ENCODE results near the gene DIRAS3.
"Not testable (repeated sequence)": the region's sequence is repeated elsewhere in the genome, so short reads cannot be mapped to it uniquely, and the experiment has no call there.

Gene DIRAS3

GRCh38 chr1:68024635-68025338 lies 25.6 kb downstream of the DIRAS3 start:
- no peak for DNase-seq (ENCODE audit: low read depth in 2 of 2)

- no peak for DNase-seq (ENCODE audit: low read depth in 2 of 2)
These were observed 34.0 kb downstream of the DIRAS3 start for GRCh38 chr1:68016381-68016780.

DNA sequence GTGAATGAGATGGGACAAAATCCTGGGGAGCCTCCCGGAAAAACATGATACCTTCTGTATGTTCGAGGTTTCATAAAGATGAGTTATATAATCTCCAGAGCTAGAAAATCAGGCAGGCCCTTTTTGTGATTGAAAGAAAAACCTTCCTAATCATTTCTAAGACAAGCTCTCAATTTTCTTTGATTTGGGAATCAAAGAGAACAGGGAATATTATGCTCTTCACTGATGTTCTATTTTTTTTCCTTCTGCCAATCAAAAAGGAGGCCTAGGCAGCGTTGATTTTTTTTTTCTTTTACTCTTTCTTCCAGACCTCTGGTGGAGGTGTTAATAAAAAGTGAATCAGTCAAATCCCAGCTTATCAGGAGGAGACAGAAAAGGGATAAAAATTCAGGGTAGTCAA lies 34.5 kb downstream of the DIRAS3 start:
- no peak for DNase-seq (ENCODE audit: low read depth in 2 of 2)

DNA sequence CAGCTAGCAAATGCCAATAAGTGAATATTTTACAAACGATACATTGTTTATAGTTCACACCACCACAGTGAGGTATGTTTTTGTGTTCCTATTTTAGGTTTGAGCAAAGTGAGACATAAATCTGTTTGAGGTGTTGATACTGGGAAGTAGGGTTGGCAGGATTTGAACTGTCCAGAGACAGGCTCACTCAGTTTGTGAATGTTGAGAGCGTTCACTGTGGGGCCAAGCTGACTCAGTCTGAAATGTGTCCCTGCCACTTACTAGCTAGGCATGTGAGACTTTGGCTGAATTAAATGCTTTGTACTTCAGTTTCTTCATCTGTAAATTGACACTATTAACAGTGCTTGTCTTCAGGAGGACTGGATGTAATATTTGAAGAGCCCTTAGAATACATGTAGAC lies 35.1 kb downstream of the DIRAS3 start:
- DNase-seq (ENCODE audit: low read depth in 2 of 2), result no peak

- DNase-seq (ENCODE audit: low read depth in 2 of 2), result no peak
These were observed 37.1 kb downstream of the DIRAS3 start for GRCh38 chr1:68013351-68013750.

DNA sequence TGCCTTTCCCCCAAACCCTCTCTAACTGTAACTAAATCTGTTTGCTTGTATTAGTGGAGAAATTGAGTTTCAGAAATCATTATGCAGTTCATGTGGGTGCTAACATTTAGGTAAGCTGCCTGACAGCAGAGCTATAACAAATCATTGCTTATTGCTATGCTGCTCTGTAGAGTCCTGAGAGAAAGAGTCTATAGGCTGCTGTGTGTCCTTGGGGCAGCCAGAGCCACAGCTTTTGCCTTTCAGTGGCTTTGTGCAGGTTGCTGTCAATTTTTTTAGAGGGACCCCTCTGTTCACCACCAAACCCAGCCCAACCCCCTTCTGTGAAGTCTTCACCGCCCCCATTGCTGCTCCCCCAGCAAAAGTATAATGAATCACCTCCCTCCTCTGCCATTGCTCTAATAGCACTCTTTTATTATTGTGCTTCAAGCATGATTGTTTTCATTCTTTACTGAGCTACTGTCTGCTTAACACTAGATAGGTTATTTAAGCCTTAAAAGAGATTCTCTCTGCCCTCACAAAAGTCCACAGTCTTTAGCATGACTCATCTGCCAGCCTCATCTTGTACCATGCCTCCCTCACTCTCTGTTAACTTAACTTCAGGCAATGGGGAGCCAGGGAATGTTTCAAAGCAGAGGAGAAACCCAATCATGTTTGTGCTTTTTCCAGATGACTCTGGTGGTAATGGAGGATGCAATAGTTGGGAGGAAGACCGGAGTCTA lies 38.6 kb downstream of the DIRAS3 start:
- DNase-seq (ENCODE audit: low read depth in 2 of 2), result no peak

GRCh38 chr1:68010543-68010942 lies 39.9 kb downstream of the DIRAS3 start:
- no peak for DNase-seq (ENCODE audit: low read depth in 2 of 2)

GRCh38 chr1:68010090-68010489 lies 40.3 kb downstream of the DIRAS3 start:
- no peak for DNase-seq (ENCODE audit: low read depth in 2 of 2)

DNA sequence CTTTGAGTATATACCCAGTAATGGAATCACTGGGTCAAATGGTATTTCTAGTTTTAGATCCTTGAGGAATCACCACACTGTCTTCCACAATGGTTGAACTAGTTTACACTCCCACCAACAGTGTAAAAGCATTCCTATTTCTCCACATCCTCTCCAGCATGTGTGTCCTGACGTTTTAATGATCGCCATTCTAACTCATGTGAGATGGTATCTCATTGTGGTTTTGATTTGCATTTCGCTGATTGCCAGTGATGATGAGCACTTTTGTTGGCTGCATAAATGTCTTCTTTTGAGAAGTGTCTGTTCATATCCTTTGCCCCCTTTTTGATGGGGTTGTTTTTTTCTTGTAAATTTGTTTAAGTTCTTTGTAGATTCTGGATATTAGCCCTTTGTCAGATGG lies 46.8 kb downstream of the DIRAS3 start:
- not testable (repeated sequence) for DNase-seq (ENCODE audit: low read depth in 2 of 2)

DNA sequence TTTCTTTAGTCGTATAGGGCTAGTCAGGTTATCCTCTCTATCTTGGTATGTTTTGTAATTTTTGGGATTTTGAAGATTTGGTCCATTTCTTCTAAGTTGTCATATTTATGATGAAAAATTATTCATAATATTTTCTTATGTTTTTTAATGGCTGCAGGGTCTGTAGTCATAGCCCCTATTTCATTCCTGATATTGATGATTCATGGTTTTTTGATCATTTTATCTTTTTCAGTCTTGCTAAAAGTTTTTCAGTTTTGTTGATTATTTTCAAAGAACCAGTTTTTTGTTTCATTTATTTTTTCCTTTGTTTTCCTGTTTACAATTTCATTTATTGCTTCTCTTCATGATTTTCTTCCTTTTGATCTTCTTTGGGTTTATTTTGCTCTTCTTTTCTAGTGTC lies 50.2 kb downstream of the DIRAS3 start:
- DNase-seq (ENCODE audit: low read depth in 2 of 2), result no peak

DNA sequence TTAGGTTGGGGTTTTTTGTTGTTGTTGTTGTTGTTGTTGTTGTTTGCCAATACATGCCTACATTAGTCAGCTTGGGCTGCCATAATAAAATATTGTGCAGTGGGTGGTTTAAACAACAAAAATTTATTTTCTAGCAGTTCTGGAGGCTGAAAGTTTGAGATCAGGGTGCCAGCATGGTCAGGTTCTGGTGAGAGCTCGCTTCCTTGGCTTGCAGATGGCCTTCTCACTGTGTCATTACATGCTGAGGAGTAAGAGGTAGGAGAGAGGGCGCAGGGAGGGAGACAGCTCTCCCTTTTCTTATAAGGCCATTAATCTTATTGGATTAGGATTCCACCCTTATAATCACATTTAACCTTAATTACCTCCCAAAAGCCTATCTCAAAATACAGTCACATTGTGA lies 52.7 kb downstream of the DIRAS3 start:
- DNase-seq (ENCODE audit: low read depth in 2 of 2), result no peak
